ENCODE measurements around the gene CPEB4.

CPEB4 gene

DNA sequence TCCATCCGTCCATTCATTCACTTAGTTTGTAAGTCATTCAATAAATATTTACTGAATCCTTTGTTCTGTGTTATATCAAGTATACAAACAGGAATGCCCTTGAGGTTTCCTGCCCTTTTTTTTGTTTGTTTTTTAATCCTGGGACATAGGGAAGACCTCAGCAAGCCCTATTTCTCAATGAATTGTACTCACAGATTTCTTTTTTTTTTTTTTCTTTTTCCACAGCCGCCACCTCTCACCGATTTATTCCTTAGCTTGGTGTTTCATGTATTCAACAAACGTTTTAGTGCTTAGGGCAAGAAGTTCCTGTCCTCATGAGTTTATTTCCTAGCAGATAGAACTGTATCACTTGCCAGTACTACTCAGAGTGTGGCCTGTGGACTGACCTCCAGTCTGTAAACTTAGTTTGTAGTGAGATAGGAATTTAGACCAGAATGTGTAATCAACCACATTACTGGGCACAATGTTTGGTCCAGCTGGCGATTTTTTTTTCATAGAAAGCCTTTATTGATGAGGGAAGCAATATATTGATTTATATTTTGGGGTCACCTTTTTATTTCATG is 65.5 kb downstream of the CPEB4 start:
- no peak for DNase-seq

DNA sequence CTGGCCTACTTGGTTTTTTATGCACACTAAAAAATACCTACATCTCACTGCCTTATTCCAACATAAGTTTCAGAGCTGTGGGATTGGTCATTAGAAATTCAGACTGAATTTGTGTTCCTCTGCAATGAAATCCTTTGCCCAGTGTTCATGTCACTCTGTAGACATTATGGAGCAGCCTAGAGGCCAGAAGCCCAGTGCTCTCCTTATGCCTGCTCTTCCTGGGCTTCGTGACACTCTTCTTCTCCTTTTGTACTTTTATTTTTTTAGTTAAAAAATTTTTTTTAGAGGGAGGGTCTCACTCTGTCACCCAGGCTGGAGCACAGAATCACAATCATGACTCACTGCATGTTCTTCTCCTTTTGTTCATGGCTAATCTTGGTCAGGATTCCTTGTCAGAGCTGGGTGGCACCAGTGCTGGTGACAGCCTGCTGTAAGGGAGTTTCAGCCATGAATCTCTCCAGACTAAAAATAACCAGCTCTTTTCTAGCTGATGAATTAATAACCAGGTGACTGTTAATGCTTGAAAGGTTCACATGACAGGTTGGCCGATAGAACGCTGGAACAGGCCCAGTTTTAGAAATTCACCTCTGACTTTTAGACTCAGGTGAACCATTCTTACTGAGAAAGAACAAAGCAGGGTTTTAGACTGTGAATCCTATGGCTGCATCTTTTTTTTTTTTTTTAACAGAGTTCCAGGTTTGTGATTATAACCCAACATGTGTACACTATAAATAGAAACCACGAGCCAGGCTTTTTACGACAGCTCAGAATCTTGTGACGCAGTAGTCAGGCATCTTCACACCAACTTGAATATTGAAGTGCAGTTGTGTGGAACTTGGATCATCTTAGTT is 66.7 kb downstream of the CPEB4 start:
- DNase-seq = no peak

DNA sequence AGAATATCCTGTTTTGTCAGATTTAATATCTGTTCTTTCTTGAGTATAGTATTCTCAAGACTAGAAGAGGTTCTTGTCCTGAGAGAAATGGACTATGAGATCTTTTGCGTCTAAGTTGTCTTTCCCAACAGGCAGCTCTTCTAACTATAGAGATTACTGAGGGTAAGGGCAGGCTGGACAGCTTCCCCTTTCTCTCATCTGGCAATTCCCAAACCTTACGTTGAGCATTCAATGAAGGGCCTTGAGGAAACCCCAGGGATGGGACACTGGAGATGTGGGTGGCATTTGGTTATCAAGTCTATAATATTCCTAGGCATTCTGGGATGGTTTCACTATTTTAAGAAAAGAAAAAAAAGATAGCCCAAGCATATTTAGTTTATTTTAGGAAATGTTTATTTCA is 72.8 kb downstream of the CPEB4 start:
- DNase-seq = no peak

DNA sequence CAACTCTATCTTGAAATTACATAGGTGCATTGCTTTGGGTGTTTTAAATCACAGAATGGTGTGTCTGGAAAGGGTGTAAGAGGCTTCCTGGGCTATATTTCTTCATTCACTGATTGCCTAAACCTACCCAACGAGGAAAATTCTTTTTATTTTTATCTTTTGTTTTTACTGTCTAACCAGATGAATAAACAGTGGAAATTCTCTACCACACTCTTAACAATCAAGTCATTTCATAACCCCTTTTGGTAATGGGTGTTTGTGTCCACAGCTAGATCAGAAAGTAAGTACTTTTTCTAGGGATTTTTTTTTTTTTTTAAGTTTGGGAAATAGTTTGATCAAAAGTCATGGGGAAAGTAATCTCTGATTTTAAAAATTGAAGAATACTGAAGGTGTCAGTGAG is 73.3 kb downstream of the CPEB4 start:
- DNase-seq = no peak

DNA sequence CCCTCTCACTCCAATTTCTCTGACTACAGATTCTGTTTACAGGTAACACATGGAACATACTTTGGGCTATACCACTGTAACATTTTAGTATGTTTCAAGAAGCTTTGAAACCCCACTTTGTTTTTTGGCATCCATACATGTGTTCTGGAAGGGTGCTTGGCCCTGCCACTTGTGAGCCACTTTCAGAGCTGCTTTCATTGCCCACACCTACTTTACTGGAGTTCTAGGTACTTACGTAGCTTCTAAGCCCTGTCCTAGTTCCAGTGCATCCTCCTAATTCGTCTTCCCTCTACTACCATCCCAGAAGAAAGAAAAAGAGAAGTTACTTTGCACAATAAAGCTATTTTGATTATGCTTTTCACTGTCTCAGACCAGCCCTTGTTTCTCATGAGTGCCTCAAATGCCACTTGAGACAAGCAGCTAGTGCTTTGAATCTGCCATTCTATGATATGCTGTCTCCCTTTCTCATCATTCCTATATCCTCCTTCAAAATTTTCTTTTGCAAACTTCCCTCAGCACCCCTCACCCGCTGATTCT is 74.4 kb downstream of the CPEB4 start:
- DNase-seq = no peak

DNA sequence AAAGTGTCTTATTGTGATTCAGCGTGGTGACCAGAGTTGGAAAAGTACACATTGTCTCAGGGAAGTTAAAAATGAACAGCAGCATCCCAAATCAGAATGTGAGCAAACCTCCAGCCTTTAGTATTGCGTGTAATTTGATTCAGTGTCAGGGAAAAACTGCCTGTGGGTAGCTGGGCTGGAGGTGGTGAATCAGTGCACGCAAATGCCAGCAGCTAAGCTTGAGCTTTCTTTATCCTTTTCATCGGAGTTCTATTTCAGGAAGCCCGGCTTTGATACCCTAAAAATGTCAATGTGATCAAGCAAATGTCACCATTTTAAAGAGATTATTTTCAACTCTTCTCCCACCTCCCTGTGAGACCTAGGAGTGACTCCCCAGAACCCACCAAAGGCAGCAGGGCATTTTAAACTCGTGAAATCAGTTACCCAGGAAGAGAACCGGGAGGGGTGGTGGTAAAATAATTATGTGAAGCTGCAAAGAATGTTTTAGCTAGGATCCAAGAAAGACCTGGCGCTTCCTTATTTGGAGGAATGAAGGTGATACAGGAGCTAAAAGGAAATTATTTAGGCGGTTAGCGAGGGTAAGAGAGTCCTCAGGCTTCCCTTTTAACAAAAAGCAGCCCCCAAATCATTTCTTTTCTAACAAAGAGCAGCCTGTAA is 75.2 kb downstream of the CPEB4 start:
- DNase-seq = no peak

DNA sequence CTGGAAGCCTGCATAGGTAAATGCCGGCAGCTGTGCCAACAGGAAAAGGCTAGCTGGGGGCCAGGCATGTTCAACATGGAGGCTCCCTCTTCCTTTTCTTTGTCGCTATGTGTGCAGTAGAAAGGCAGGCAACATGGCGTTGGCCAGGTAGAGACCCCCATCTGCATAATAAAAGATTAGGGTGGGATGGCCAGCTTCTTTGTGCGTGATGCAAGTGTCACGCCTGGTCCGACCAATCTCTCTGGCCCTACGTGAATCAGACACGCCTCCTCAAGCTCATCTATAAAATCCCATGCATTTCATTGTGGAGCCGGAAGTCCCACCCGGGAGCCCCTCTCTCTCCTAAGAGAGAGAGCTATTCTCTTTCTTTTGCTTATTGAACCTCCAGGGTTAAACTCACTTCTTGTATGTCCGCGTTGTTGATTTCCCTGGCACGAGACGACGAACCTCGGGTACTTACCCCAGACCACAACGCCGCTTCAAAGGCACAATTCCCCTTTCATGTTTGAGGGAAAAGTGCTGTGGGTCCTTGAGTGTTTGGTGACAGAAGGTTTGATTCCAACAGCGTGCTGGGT is 75.8 kb downstream of the CPEB4 start:
- no peak for DNase-seq

DNA sequence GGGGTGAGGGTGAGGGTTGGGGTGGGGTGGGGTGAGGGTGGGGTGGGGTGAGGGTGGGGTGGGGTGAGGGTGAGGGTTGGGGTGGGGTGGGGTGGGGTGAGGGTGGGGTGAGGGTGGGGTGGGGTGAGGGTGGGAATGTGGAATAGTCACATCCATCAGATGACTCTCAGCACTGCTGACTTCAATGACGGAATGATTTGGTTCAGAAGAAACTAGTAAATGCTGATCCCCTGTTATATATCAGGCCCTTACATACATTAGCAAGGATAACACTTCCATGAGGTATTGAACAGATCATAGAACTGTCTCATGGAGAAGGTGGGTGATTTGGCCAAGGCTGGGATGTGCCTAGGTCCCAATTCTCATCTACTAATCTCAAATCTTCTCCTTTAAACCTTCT is 76.4 kb downstream of the CPEB4 start:
- no peak for DNase-seq

DNA sequence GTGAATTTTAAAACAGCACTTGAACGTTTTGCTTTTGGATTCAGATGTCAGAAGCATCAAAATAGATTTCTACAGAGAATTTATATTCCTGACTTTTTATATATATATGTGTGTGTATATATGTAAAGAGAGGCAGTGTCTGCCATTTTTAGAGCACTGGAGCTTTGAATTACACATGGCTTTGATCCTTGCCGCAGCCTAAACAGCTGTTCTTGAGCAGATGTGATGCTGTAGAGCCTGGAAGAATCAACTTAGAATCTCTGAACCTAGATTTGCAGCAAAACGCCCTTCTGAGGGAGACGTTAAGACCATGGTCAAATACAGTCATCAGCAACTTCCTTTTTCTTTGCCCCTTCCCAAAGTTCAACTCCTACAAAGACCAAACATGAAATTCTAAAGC is 79.1 kb downstream of the CPEB4 start:
- no peak for DNase-seq

DNA sequence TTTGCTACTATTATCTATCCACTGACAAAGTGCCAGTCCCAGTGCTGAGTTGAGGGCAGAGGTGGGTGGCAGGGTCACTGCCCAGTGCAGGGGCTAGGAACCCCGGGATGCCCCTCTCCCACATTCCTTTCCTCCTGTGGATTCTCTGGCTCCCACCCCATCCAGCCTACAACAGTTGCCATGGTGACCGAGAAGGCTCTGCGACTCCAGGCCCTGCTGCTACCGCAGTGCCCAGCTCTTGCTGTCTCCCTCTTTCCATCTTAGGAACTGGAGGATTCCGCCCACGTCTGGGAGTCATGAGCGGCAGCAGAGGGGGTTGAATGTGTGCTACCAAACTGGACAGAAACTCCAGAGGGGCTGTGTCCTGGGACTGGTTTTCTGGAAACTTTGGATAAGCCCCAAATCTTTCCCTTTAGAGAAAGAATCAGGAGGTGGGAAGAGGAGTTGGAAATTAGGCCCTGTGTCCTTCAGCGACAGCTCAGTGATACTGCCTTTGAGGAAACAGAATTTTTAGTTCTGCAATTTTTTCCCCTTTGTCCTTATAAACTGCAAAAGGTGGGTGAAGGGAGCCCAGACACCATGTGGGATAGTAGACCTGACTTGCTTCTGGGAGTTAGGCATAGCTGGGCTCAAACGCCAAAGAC is 80.1 kb downstream of the CPEB4 start:
- DNase-seq = no peak

DNA sequence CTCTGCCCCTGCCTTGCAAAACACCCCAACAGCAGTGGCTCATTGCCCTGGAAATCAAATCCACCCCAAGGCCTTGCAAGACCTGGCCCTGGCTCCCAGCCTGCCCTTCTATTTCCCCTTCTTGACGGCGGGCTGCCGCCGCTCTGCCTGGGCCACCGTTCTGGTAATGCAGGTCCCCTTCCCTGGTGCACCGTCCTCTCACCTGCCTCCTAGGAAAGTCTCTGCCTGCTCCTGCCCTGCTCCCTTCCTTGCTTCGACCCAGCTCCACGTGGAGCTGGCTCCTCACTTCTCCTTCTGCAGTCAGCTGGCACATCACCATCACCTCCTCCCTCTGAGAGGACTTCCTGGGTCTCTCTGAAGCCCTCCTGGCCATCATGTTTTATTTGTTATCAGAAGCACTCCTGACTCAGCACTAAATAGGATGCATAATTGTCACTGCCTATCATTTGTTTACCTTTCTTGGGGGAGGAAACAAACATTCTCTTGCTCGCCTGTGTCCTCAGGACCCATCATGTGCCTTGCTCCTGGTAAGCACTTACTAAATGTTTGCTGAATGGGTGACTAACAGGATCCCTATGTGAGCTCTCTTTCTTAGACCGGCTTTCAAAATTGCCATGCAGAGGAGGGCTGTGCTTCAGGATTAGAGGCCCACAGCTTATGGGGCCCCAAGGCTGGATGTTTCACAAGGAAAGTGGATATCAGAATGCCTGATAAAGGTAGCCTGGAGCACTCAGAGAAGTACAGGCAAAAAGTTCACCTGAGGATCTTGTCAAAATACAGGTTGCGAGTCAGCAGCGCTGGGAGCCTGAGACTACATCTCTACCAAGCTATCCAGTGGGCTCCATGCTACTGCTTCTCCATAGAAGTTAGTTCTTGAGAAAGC is 81.3 kb downstream of the CPEB4 start:
- DNase-seq = no peak

DNA sequence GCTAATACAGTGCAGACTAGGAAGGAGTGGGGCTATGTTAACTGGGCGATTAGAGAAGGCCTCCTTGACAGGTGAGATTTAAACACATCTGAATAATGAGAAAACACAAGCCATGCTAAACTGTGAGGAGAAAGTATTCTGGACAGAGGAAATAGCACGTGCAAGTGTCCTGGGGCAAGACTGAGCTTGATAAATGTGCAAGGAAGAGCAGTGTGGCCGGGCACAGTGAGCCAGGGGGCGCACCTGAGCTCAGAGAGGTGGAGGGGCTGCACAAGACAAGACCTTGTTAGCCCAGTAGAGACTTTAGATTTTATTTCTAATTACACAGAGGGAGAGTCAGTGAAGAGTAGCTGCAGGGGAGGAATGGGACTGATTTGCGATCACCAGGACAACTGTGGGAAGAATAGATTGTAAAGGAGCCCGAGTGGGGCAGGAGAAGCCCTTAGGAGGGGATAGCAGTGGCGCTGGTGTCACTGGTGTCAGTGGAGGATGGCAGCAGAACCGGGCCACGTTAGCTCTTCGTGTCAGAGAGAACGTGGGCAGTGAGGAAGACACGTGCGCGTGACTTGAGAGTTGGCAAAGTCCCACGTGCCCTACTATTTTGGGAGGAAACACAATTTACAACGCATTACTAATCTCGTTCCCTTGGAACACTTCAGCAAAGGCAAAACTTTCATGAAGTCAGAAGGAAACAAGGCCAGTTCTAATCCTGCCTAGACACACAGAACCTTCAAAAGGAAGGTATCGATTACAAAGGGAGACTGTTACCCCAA is 82.9 kb downstream of the CPEB4 start:
- DNase-seq = no peak

DNA sequence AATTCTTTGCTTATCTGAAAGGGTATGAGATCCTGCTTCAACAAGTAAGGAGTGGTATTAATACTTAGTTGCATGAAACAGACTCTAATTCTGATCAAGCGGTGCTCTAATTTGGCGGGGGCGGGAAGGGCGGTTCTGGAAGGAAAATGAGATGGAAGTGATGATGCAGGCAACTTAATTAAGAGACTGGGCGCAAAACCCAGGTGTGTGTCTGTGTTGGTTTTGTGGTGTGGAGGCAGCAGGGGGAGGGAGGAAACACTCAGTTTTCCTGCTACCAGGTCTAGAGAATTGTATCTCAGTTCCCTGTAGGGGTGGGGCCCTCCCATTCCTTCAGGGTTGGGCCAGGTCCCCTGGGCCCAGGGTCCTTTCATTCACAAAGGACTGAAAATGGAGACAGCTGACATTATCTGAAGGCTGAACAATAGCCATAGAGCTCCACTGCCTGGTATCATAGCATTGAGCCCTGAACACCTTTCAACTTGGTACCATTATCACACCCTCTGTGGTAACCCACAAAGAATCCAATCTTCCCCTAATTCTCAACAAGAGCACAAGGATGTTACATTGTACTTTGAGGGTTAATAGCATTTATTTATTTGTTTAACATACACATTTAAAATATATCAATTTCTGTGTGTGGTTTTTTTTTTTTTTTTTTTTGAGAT is 83.7 kb downstream of the CPEB4 start:
- no peak for DNase-seq

DNA sequence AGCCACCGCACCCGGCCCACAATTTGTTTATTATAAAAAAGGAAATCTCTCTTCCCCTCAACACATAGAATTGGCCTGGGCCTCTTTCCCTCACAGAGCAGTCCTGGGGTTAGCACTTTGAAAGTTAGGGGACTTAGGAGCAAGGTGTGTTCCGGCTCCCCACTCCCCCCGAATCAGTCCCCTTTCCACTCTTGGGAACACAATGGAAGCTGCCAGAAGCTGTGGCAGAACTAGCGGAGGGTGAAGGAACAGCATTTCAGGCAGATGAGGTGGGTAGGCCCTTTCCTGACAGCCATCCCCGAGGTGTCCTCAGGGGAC is 84.4 kb downstream of the CPEB4 start:
- DNase-seq = no peak

DNA sequence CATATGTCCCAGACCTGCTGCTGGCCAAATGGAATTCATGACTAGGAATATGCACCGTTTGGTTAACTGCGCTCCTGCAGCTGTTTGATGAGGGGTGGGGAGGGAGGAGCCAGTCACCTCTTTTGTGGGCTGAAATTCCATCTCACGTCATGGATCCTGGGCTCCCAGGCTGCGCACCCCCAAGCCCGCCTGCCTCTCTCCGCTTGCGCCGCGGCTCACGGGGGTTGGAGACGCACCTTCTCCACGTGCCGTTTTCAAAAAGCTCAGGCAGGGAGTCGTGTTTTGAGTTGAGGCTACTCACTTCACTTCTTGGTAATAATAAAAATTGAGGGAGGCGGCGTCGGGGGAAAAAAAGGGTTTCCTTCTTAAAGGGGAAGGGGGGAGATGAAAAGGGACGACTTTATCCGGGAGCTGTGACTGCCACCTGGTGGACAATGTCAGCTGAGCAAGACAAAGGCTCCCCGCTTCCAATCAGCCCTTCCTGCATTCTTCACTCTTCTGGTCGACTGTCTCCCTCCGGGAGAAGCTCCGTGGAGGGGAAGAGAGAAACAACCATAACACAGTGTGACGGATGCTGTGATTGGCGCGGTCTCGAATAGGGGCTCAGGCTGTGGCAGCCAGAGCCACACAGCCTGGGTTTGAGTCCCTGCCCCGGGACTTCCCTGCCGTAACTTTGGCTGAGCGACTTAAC is 84.9 kb downstream of the CPEB4 start:
- peak; percentile 70 for DNase-seq

DNA sequence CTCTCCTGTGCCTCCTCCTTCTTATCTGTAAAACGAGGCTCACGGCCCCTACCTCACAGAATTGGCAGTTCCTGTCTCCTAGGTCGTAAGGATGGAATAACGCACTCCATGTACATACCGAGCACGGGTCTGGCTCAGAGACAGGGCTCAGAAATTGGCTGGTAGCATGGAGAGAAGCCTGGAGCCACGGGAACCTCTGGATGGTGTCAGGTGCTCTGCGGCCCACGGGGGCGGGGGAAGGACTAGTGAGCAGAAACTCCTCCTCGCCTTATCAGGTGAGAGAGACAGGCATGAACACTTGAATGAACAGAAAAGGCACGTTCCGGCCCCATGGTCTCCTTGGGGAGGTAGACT is 85.4 kb downstream of the CPEB4 start:
- no peak for DNase-seq

DNA sequence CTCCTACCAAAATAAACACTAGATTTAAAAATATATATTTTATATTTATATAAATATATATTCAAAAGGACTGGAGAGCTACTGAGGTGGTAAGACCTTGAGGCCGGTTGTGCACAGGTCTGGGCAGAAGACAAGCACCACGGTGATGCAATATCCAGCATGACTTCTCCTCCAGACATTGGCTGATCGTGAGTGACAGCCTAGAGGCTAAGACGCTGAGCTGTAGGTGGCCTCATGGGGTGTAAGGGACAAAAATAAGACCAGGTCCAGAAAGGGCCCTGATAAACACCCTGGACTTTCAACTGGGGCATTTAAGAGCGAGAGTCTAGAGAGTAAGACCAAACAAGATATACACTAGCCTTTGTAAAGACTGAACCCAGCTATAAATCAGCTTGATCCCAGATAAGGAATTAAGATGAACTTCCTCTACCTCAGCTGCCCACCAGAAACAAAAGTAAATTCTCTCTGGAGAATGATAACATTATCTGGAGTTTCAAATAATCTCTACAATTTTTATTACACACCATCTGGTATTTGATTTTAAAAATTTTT is 86.6 kb downstream of the CPEB4 start:
- DNase-seq = no peak

DNA sequence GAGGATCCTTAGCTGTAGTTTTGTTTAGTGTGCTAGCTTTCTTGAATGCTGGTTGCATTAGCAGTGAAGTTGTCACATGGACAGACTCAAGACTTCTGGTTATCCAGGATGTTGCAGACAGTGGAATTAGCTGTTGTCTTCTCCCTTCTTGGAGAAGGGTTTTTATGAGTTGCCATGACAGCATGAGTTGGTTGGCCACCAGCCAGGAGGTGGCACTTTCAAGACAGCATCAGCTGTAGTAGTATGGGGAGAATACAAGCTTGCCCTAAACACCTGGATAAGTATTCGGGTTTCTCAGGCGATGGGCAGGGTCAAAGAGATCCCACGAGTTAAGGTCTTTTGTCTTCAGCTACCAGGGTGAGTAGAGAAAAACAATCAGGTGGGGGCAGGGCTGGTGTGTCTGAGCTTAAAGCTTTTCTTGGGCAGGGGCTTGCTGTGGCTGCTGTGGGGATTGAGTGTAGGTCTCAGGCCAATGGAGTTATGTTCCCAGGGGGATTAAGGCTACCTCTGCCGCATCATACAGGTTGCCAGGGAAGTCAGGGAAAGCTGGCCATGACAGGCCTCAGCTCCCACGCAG is 93.1 kb downstream of the CPEB4 start:
- DNase-seq = no peak

DNA sequence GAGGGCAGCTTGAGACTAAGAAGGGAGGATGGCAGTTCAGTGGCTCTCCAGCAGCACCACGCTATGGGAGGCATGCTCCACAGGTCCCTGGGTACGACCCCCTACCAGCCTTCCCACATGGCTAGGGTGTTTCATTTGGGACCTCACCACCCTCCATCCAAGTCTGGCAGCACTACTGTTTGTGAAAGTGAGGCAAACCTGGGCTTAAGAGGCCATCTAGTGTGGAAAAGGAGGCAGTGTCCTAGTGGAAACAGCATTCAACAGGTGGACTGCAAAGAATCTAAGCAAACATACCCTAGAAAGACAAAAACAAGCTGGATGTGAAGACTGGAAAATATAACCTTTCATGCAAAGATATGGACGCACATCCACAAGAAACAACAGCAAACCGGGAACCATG is 96.1 kb downstream of the CPEB4 start:
- no peak for DNase-seq
